GDM1 (cell line): ENCODE measurements around the gene PPP1R2C.

ENCODE experiments used
- DNase-seq: peaks from one replicate; lab custom pipeline; 2025; lab: John Stamatoyannopoulos, UW

Gene PPP1R2C

GRCh38 chrX:42778096-42778495, at the start of gene PPP1R2C:
PPP1R2C (minus strand) TSS chrX:42778163; CDS start chrX:42778079, 84 bp downstream.
- DNase-seq = no peak

GRCh38 chrX:42825201-42825600, 47.2 kb upstream of the PPP1R2C start:
- DNase-seq = no peak

GRCh38 chrX:42824541-42824940, 46.6 kb upstream of the PPP1R2C start:
- no peak for DNase-seq

- DNase-seq = no peak
These were observed 45.5 kb upstream of the PPP1R2C start for GRCh38 chrX:42823443-42823842.

GRCh38 chrX:42821803-42822443, 44.0 kb upstream of the PPP1R2C start:
- DNase-seq = no peak

GRCh38 chrX:42818151-42818921, 40.4 kb upstream of the PPP1R2C start:
- DNase-seq = no peak

- DNase-seq = no peak
These were observed 31.6 kb upstream of the PPP1R2C start for GRCh38 chrX:42809569-42809968.

GRCh38 chrX:42807393-42807792, 29.4 kb upstream of the PPP1R2C start:
- no peak for DNase-seq

GRCh38 chrX:42804524-42804923, 26.6 kb upstream of the PPP1R2C start:
- no peak for DNase-seq

GRCh38 chrX:42803320-42803719, 25.4 kb upstream of the PPP1R2C start:
- DNase-seq = no peak

- DNase-seq = no peak
These were observed 19.8 kb upstream of the PPP1R2C start for GRCh38 chrX:42797651-42798269.

GRCh38 chrX:42783451-42783850, 5.5 kb upstream of the PPP1R2C start:
- no peak for DNase-seq

- no peak for DNase-seq
These were observed 1.8 kb downstream of the PPP1R2C start for GRCh38 chrX:42776195-42776594.

GRCh38 chrX:42772874-42773273, 5.1 kb downstream of the PPP1R2C start:
- DNase-seq = no peak

- DNase-seq = no peak
These were observed 6.2 kb downstream of the PPP1R2C start for GRCh38 chrX:42771506-42772335.

GRCh38 chrX:42770566-42770965, 7.4 kb downstream of the PPP1R2C start:
- no peak for DNase-seq

GRCh38 chrX:42759881-42760280, 18.1 kb downstream of the PPP1R2C start:
- DNase-seq = no peak

- no peak for DNase-seq
These were observed 22.1 kb downstream of the PPP1R2C start for GRCh38 chrX:42755815-42756214.

- DNase-seq = no peak
These were observed 23.4 kb downstream of the PPP1R2C start for GRCh38 chrX:42754603-42755002.

- no peak for DNase-seq
These were observed 23.8 kb downstream of the PPP1R2C start for GRCh38 chrX:42754115-42754514.

- no peak for DNase-seq
These were observed 25.2 kb downstream of the PPP1R2C start for GRCh38 chrX:42752730-42753129.

GRCh38 chrX:42751573-42751972, 26.4 kb downstream of the PPP1R2C start:
- DNase-seq = no peak
